ENCODE results near the gene FAM110D.

FAM110D gene

GRCh38 chr1:26130695-26131094 is 28.2 kb upstream of the FAM110D start:
- no peak for DNase-seq

DNA sequence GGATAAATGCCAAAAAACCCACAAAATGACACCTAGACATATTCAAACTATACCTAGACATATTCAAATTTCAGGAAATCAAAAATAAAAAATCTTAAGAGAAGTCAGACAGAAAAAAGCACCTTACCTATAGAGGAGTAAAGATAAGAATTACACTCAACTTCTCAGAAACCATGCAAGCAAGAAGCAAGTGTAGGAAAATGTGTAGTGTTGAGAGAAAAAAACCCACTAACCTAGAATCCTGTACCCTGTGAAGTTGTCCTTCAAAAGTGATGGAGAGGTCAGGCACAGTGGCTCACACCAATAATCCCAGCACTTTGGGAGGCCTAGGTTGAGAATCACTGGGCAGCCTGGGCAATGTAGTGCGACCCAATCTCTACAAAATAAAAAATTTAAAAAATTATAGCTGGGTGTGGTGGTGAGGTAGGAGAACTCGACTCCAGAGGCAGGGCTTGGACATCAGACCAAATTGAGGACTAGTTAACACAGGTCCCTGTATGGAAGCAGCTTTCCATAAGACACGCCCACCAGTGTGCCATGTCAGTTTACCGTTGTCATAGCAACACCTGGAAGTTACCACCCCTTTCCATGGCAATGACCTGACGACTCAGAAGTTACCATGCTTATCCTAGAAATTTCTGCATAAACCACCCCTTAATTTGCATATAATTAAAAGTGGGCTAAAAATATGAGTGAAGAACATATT is 26.6 kb upstream of the FAM110D start:
- DNase-seq: no peak

- DNase-seq: no peak
These were observed 26.1 kb upstream of the FAM110D start for GRCh38 chr1:26132834-26133167.

DNA sequence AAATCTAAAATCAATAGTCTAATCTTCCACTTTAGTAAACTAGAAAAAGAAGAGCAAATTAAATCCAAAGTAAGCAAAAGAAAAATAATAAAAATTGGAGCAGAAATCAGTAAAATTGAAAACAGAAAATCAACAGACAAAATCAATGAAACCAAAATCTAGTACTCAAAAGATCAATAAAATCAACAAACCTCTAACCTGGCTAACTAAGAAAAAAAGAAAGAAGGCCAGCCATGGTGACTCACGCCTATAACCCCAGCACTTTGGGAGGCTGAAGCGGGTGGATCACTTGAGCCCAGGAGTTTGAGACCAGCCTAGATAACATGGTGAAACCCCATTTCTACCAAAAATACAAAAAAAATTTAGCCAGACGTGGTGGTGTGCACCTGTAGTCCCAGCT is 24.4 kb upstream of the FAM110D start:
- DNase-seq: no peak

DNA sequence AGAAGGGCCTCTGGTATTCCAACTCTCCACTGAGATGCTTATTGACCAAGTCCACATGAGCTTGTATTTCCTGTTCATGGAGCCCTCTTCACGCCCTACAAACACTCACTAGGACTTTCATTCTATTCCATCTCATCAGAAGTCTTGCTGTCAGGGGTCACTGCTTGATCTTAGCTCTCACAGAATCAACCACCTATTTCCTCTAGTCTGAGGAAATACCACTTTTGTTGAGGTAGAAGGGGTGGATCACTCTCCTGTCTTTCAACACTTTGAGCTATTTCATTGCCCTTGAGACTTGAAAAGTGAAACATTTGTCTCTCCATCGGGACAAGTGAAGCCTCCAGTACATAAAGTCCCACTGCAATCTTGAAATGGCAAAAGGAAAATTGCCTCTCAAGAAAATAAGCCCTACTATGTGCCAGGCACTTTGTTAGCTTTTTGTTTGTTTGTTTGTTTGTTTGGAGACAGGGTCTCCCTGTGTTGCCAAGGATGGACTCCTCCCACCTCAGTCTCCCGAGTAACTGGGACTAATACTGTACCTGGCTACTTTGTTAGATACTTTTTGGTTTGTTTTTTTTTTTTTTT is 19.8 kb upstream of the FAM110D start:
- peak; percentile 13 for DNase-seq

DNA sequence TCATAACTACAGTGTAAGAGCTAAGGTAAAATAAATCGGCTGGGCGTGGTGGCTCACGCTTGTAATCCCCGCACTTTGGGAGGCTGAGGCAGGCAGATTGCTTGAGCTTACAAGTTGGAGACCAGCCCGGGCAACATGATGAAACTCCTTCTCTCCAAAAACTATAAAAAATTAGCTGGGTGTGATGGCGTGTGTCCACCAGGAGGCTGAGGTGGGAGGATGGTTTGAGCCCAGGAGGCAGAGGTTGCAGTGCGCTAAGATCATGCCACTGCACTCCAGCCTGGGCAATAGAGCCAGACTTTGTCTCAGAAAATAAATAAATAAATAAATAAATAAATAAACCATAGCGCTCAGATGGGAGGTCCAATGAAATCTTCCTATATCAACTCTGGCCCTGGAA is 16.7 kb upstream of the FAM110D start:
- no peak for DNase-seq

GRCh38 chr1:26145041-26145959 is 13.6 kb upstream of the FAM110D start:
- peak; percentile 88 for DNase-seq

DNA sequence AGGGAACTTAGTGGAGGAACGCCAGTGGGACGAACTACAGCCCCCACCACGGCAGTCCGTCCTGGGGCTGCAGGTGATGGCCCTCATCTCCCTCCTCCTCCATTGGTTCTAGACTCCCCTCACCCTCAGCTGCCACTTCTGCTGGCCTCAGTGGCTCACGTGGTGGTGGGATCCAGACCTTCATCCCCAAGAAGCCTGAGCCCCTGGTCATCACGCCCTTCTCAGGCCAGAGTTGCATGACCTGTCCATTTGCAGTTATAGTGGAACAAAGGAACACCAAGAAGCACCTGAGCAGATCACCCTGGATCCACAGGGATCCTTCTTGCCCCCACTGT is 13.0 kb upstream of the FAM110D start:
- DNase-seq: no peak

- no peak for DNase-seq
These were observed 10.0 kb upstream of the FAM110D start for GRCh38 chr1:26148887-26149286.

DNA sequence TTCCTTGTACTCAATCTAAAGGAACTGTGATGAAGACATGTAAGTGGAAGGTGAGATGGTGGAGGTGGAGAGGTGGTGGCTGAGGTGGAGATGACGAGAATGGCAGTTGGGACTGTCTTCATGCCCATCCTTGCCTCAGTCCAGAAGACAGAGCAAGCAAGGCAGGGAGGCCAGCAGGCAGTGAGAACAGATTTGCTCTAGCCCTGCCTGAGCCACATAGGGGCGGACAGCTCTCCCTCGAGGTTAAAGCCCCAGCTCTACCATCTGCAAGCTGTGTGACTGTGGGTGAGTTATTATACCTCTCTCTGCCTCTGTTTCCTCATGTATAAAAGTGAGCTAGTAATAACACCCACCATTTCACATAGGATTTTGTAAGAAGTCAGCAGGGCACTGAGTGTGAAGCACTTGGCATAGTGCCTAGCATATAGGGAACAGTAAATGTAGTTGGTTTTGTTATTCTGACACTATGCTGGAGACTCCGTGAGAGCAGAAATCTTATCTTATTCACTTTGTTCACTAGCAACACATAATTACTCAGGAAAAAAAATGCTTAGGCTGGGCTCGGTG is 4.8 kb upstream of the FAM110D start:
- no peak for DNase-seq

GRCh38 chr1:26154750-26155149 is 4.1 kb upstream of the FAM110D start:
- DNase-seq: no peak

DNA sequence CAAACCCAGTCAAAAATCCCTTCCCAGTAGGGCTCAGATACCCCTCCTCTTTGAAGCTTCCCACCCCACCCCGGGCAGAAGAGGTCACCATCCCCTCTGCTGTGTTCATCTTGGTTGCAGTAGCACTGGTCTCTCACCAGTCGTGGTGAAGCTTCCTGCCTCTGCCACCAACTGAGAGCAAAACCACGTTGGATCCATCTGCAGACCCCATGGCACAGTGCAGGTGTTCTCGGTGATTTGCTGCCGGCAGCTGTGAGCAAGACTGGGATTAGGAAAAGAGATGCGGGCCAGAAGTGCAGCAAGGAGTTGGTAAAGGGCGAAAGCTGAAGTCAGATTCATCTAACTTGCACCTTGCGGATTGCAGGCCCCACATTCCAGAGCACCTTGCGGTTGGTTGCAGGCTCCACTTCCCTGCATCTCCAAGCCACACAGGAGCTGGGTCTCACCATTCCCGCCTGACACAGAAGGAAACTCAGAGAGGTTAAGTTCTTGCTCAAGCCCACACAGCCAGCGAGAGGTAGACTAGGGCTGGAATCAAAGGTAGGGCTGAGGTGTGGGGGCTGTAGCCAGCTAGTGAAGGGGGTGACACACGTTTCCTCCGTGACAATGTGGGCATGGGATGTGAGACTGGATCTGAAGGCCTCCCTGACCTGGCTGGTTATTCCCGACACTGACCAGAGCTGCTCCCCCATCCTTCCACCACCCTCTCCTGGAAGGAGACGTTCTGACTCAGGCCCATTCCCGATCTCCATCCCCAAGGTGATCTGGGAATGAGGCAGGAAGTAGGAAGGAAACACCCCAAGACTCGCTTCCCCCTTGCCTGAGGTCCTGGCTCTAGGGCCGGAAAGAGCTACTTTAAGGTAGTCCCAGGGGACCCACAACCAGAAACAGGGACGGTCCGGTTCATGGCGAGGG is 3.3 kb upstream of the FAM110D start:
- DNase-seq: no peak

DNA sequence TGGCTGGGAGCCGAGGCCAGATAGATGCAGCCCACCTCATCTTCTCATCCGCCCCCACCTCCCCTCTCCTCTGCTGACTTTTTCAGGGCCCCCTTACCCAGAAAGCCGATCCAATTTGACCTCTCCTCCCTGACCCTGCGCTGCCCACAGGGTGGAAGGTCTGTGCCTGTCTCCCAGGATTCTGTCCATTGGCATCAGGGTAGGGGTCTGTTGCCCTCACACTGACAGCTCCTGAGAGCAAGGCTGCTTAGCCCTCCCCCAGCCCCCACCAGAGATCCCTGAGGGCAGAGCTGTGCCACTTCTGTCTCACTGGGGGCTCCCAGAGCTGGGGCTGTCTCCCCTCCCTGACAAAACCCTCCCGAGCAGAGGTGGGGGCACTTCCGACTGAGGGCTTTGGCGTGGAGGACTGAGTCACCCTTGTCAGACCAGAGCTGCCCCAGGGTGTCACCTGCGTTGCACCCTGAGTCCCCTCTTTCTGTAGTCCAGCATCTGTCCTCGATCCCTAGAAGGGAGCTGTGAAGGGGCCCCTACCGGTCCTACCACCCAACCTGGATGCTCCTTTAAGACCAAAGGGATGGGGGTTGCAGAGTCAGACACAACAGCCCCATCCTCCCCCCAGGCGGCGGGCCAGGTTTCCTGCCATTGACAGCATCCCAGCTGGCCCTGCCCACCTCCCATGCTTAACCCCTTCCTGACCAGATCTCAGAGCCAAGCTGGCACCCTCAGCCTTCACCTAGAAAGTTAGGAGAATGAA is 2.4 kb upstream of the FAM110D start:
- peak; percentile 35 for DNase-seq

DNA sequence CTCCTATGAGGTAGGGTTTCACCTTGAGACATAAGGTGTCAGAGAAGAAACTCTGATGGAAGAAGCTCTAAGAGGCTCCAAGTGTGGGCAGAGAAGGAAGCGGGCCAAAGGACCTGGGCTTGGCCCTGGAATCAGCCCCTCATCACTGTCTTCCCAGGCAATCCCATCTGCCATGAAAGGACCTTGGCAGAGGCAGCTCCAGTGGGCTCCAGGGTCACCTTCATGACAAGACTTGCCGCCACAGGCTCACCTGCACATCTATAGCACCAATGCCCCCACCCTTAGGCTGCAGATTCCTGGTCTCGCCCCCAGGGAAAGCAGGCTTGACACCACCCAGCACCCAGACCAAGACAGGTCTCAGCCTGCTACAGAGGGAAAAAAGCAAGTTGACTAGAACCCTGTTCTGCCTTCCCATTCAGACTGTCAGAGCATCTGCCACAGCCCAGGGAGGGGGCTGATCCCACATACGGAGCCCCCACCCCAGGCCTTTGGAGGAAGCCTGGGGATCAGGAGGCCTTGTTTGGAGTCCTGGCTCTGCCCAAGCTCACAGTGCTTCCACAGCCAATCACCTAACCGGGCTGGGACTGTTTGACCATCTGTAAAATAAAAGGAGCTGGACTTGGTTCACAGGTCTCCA is 490 bp upstream of the FAM110D start:
- no peak for DNase-seq

DNA sequence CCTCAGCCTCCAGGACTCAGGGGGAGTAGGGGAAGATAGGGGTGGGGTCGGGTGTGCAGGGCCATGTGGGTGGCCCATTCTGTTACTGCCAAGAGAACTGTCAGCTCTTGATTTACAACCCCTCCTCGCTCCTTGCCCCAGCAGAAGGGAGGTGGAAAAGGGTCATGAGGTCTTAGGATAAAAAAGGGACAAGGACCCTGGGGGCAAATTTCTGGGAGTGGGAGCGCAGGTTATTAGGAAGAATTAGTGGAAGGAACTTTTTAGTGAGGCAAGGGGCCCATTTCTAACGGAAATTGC is 812 bp downstream of the FAM110D start:
- no peak for DNase-seq

DNA sequence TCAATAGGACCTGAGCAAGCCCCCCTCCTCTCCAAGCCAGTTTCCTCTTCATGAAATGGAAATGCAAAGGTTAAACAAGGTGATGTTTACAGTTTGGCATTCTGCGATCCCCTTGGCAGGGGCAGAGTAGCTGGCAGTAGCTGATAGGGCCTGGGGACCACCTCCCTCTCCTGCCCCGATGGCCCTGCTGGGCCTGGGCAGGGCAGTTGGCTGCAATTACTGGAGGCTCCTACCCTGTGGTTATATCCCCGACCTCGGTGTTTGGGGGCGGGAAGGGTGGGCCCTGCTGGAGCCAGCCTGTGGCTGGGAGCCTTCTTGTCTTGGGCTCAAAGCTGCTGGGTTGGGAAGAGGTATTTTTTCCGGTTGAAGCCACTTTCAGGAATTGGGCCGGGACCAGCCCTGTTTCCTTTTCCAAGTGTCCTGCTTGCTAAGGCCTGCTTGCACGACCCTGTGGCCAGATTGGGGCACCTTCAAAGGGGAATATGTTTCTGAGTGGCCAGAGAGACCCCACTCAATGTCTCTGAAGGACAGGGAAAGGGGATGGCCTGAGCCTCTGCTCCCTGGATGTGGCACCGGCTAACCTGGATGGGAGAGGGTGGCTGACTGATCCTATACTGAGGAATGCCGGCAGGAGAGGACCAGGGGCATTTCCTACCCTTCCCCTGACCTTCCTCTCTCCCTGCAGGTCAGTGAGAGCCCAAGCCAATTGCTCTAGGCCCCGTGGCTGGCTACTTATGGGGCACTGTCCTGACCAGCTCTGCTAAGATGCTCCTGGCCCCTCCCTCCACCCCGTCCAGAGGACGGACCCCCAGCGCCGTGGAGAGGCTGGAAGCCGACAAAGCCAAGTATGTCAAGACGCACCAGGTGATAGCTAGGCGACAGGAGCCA is 1.9 kb downstream of the FAM110D start:
- DNase-seq: no peak

DNA sequence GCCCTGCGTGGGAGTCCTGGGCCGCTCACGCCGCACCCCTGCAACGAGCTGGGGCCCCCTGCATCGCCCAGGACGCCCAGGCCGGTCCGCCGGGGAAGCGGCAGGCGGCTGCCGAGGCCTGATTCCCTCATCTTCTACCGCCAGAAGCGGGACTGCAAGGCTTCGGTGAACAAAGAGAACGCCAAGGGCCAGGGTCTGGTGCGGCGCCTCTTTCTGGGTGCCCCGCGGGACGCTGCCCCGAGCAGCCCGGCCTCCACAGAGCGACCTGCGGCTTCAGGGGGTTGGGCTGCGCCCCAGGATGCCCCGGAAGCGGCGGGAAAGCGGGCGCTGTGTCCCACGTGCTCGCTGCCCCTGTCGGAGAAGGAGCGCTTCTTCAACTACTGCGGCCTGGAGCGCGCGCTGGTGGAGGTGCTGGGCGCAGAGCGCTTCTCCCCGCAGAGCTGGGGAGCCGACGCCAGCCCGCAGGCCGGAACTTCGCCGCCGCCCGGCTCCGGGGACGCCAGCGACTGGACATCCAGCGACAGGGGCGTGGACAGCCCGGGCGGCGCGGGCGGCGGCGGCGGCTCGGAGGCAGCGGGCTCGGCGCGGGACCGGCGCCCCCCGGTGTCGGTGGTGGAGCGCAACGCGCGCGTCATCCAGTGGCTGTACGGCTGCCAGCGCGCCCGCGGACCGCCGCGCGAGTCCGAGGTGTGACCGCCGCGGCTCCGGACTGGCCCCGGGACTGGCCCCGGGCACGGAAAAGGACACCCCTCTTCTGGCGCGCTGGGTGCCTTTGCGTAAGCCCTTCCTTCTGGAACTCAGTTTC is 2.7 kb downstream of the FAM110D start:
- DNase-seq: peak; percentile 31

GRCh38 chr1:26162220-26162709 is 3.4 kb downstream of the FAM110D start:
- no peak for DNase-seq

GRCh38 chr1:26163684-26164035 is 4.8 kb downstream of the FAM110D start:
- DNase-seq: no peak
